CD4-positive, alpha-beta T cell treated with Interleukin-17A for 4 hours (primary cell): Measurements from ENCODE around the gene DNAAF1.
"Not testable (repeated sequence)": the region's sequence is repeated elsewhere in the genome, so short reads cannot be mapped to it uniquely, and the experiment has no call there.

Experiments used
- DNase-seq: peaks from one replicate; pipeline ENCODE4 v3.0.0-alpha.2; 2020; ENCODE audit warnings: mixed read lengths

The DNAAF1 gene

GRCh38 chr16:84144859-84145639 is at the start of gene DNAAF1, which contains the start of gene HSDL1:
Gene DNAAF1, plus strand, starts transcription at chr16:84145308. Its CDS starts 133 bp downstream, at chr16:84145441.
Gene HSDL1, minus strand, starts transcription at chr16:84145177. Its CDS starts 13,856 bp downstream, at chr16:84131321.
- peak; percentile 96 for DNase-seq

- DNase-seq: no peak
These were observed 49.6 kb upstream of the DNAAF1 start for GRCh38 chr16:84095466-84095865.

GRCh38 chr16:84096447-84097005 is 48.6 kb upstream of the DNAAF1 start:
- no peak for DNase-seq

- DNase-seq: no peak
These were observed 46.2 kb upstream of the DNAAF1 start for GRCh38 chr16:84098939-84099338.

- DNase-seq: no peak
These were observed 41.4 kb upstream of the DNAAF1 start for GRCh38 chr16:84103678-84104077.

- no peak for DNase-seq
These were observed 40.9 kb upstream of the DNAAF1 start for GRCh38 chr16:84104231-84104630.

GRCh38 chr16:84105301-84105815 is 39.8 kb upstream of the DNAAF1 start:
- DNase-seq: no peak

- DNase-seq: no peak
These were observed 39.0 kb upstream of the DNAAF1 start for GRCh38 chr16:84105948-84106740.

GRCh38 chr16:84107921-84108320 is 37.2 kb upstream of the DNAAF1 start:
- DNase-seq: no peak

GRCh38 chr16:84109598-84110335 is 35.3 kb upstream of the DNAAF1 start:
- DNase-seq: no peak

- DNase-seq: no peak
These were observed 34.6 kb upstream of the DNAAF1 start for GRCh38 chr16:84110527-84110926.

GRCh38 chr16:84111525-84111924 is 33.6 kb upstream of the DNAAF1 start:
- DNase-seq: no peak

GRCh38 chr16:84111949-84112348 is 33.2 kb upstream of the DNAAF1 start:
- not testable (repeated sequence) for DNase-seq

- peak; percentile 70 for DNase-seq
These were observed 29.0 kb upstream of the DNAAF1 start for GRCh38 chr16:84115919-84116719.

GRCh38 chr16:84116720-84117493 is 28.2 kb upstream of the DNAAF1 start, which contains the start of gene MBTPS1:
Gene MBTPS1, minus strand, starts transcription at chr16:84116942. Its CDS starts 15,159 bp downstream, at chr16:84101783.
- DNase-seq: peak; percentile 98

- no peak for DNase-seq
These were observed 27.6 kb upstream of the DNAAF1 start for GRCh38 chr16:84117494-84117843.

- DNase-seq: not testable (repeated sequence)
These were observed 26.8 kb upstream of the DNAAF1 start for GRCh38 chr16:84118315-84118714.

- no peak for DNase-seq
These were observed 25.7 kb upstream of the DNAAF1 start for GRCh38 chr16:84119368-84119767.

GRCh38 chr16:84120023-84120422 is 25.1 kb upstream of the DNAAF1 start:
- no peak for DNase-seq

- DNase-seq: no peak
These were observed 24.1 kb upstream of the DNAAF1 start for GRCh38 chr16:84121007-84121406.
